Measurements from ENCODE around the gene KCNJ6. TPM values are rescaled to one million over a fixed set of nuclear protein-coding genes. Genes with fewer than 3 reads are reported as not detected.

The KCNJ6 gene
- total RNA-seq, 2 donors from 2014 or later = not detected

- no peak for ATAC-seq
- Mint-ChIP-seq H3K27ac (no peak overlapping the region), H3K36me3 (ENCODE audit: low read depth) (no peaks in the 10 kb centered on the region), H3K4me1 (no peaks in the 10 kb centered on the region), H3K27me3 (peaks cover 10% of the 10 kb centered on the region), H3K4me3 (no peak overlapping the region)
- no peaks in the 10 kb centered on the region for H3K9me3 ChIP-seq (ENCODE audit: control insufficient read depth, low read length, poor library complexity, severe bottlenecking)
- no peak for DNase-seq
Measured at GRCh38 chr21:37811711-37812110, 104.5 kb downstream of the KCNJ6 start.

GRCh38 chr21:37808261-37808660 lies 108.0 kb downstream of the KCNJ6 start:
- H3K27ac Mint-ChIP-seq = no peak overlapping the region
- no peaks in the 10 kb centered on the region for H3K36me3 Mint-ChIP-seq (ENCODE audit: low read depth)
- ATAC-seq = no peak
- no peaks in the 10 kb centered on the region for H3K4me1 Mint-ChIP-seq
- peaks cover 10% of the 10 kb centered on the region for H3K27me3 Mint-ChIP-seq
- DNase-seq = no peak
- no peaks in the 10 kb centered on the region for H3K9me3 ChIP-seq (ENCODE audit: control insufficient read depth, low read length, poor library complexity, severe bottlenecking)
- H3K4me3 Mint-ChIP-seq = no peak overlapping the region

GRCh38 chr21:37805266-37805665 lies 111.0 kb downstream of the KCNJ6 start:
- Mint-ChIP-seq H3K27me3 (peaks cover 21% of the 10 kb centered on the region), H3K4me1 (no peaks in the 10 kb centered on the region), H3K27ac (no peak overlapping the region), H3K36me3 (ENCODE audit: low read depth) (no peaks in the 10 kb centered on the region), H3K4me3 (no peak overlapping the region)
- ATAC-seq (no peak), DNase-seq (no peak)
- H3K9me3 ChIP-seq (ENCODE audit: control insufficient read depth, low read length, poor library complexity, severe bottlenecking) = no peaks in the 10 kb centered on the region

- no peaks in the 10 kb centered on the region for H3K36me3 Mint-ChIP-seq (ENCODE audit: low read depth)
- peaks cover 19% of the 10 kb centered on the region for H3K27me3 Mint-ChIP-seq
- H3K9me3 ChIP-seq (ENCODE audit: control insufficient read depth, low read length, poor library complexity, severe bottlenecking) = no peaks in the 10 kb centered on the region
- H3K4me1 Mint-ChIP-seq = no peaks in the 10 kb centered on the region
- no peak overlapping the region for H3K4me3 Mint-ChIP-seq
- ATAC-seq (no peak), DNase-seq (no peak)
- no peak overlapping the region for H3K27ac Mint-ChIP-seq
Measured at GRCh38 chr21:37804001-37804400, 112.3 kb downstream of the KCNJ6 start.

- H3K36me3 Mint-ChIP-seq (ENCODE audit: low read depth) = no peaks in the 10 kb centered on the region
Measured at GRCh38 chr21:37803101-37803651, 113.1 kb downstream of the KCNJ6 start.

GRCh38 chr21:37800456-37801061 lies 115.7 kb downstream of the KCNJ6 start:
- Mint-ChIP-seq H3K27me3 (peaks cover 26% of the 10 kb centered on the region), H3K4me1 (no peaks in the 10 kb centered on the region), H3K36me3 (ENCODE audit: low read depth) (no peaks in the 10 kb centered on the region), H3K4me3 (no peak overlapping the region), H3K27ac (no peak overlapping the region)
- DNase-seq (no peak), ATAC-seq (no peak)
- H3K9me3 ChIP-seq (ENCODE audit: control insufficient read depth, low read length, poor library complexity, severe bottlenecking) = no peaks in the 10 kb centered on the region

More at GRCh38 chr21:37803101-37803651, 113.1 kb downstream of the KCNJ6 start:
- Mint-ChIP-seq H3K27me3 (peaks cover 27% of the 10 kb centered on the region), H3K4me3 (no peak overlapping the region), H3K4me1 (no peaks in the 10 kb centered on the region), H3K27ac (no peak overlapping the region)
- DNase-seq (no peak), ATAC-seq (no peak)
- H3K9me3 ChIP-seq (ENCODE audit: control insufficient read depth, low read length, poor library complexity, severe bottlenecking) = no peaks in the 10 kb centered on the region

- H3K9me3 ChIP-seq (ENCODE audit: control insufficient read depth, low read length, poor library complexity, severe bottlenecking) = no peaks in the 10 kb centered on the region
- no peak for ATAC-seq
- Mint-ChIP-seq H3K27me3 (peaks cover 23% of the 10 kb centered on the region), H3K4me1 (no peaks in the 10 kb centered on the region), H3K4me3 (no peak overlapping the region), H3K27ac (no peak overlapping the region), H3K36me3 (ENCODE audit: low read depth) (no peaks in the 10 kb centered on the region)
- DNase-seq = no peak
Measured at GRCh38 chr21:37800057-37800455, 116.2 kb downstream of the KCNJ6 start.

- H3K36me3 Mint-ChIP-seq (ENCODE audit: low read depth) = no peaks in the 10 kb centered on the region
- no peak for ATAC-seq
- no peak overlapping the region for H3K27ac Mint-ChIP-seq
- no peaks in the 10 kb centered on the region for H3K4me1 Mint-ChIP-seq
- DNase-seq = no peak
- H3K27me3 Mint-ChIP-seq = peaks cover 23% of the 10 kb centered on the region
- H3K4me3 Mint-ChIP-seq = no peak overlapping the region
- H3K9me3 ChIP-seq (ENCODE audit: control insufficient read depth, low read length, poor library complexity, severe bottlenecking) = no peaks in the 10 kb centered on the region
Measured at GRCh38 chr21:37799211-37800056, 116.8 kb downstream of the KCNJ6 start.

- Mint-ChIP-seq H3K36me3 (ENCODE audit: low read depth) (no peaks in the 10 kb centered on the region), H3K27me3 (peaks cover 20% of the 10 kb centered on the region), H3K27ac (no peak overlapping the region), H3K4me3 (no peak overlapping the region), H3K4me1 (no peaks in the 10 kb centered on the region)
- H3K9me3 ChIP-seq (ENCODE audit: control insufficient read depth, low read length, poor library complexity, severe bottlenecking) = no peaks in the 10 kb centered on the region
- ATAC-seq = no peak
- no peak for DNase-seq
Measured at GRCh38 chr21:37797403-37797802, 118.9 kb downstream of the KCNJ6 start.

- H3K27ac Mint-ChIP-seq = no peak overlapping the region
- no peak overlapping the region for H3K4me3 Mint-ChIP-seq
- no peaks in the 10 kb centered on the region for H3K36me3 Mint-ChIP-seq (ENCODE audit: low read depth)
- H3K9me3 ChIP-seq (ENCODE audit: control insufficient read depth, low read length, poor library complexity, severe bottlenecking) = no peaks in the 10 kb centered on the region
- peaks cover 28% of the 10 kb centered on the region for H3K27me3 Mint-ChIP-seq
- ATAC-seq (no peak), DNase-seq (no peak)
- no peaks in the 10 kb centered on the region for H3K4me1 Mint-ChIP-seq
Measured at GRCh38 chr21:37796011-37796410, 120.2 kb downstream of the KCNJ6 start.

- no peaks in the 10 kb centered on the region for H3K36me3 Mint-ChIP-seq (ENCODE audit: low read depth)
- H3K4me1 Mint-ChIP-seq = no peaks in the 10 kb centered on the region
- no peak overlapping the region for H3K4me3 Mint-ChIP-seq
- no peak overlapping the region for H3K27ac Mint-ChIP-seq
- DNase-seq (no peak), ATAC-seq (no peak)
- H3K27me3 Mint-ChIP-seq = peaks cover 23% of the 10 kb centered on the region
- H3K9me3 ChIP-seq (ENCODE audit: control insufficient read depth, low read length, poor library complexity, severe bottlenecking) = no peaks in the 10 kb centered on the region
Measured at GRCh38 chr21:37793660-37794059, 122.6 kb downstream of the KCNJ6 start.

GRCh38 chr21:37792046-37792445 lies 124.2 kb downstream of the KCNJ6 start:
- Mint-ChIP-seq H3K27me3 (peaks cover 17% of the 10 kb centered on the region), H3K4me3 (no peak overlapping the region), H3K27ac (no peak overlapping the region), H3K36me3 (ENCODE audit: low read depth) (no peaks in the 10 kb centered on the region), H3K4me1 (no peaks in the 10 kb centered on the region)
- H3K9me3 ChIP-seq (ENCODE audit: control insufficient read depth, low read length, poor library complexity, severe bottlenecking) = no peaks in the 10 kb centered on the region
- ATAC-seq = no peak
- DNase-seq = no peak

- no peaks in the 10 kb centered on the region for H3K36me3 Mint-ChIP-seq (ENCODE audit: low read depth)
- H3K9me3 ChIP-seq (ENCODE audit: control insufficient read depth, low read length, poor library complexity, severe bottlenecking) = no peaks in the 10 kb centered on the region
- no peak for ATAC-seq
- no peak overlapping the region for H3K27ac Mint-ChIP-seq
- no peak overlapping the region for H3K4me3 Mint-ChIP-seq
- no peaks in the 10 kb centered on the region for H3K4me1 Mint-ChIP-seq
- no peak for DNase-seq
- H3K27me3 Mint-ChIP-seq = peaks cover 17% of the 10 kb centered on the region
Measured at GRCh38 chr21:37790905-37791304, 125.4 kb downstream of the KCNJ6 start.

Measured in T-helper 17 cell (primary cell).